Activated T-helper 2 cell treated with anti-CD3 and anti-CD28 coated beads, Interferon-gamma antibody, Interleukin-2, Interleukin-4, amounts not matched to agents 10 μg/mL and 5 μg/mL and 100 μg/mL, durations not matched to agents 14 hours and 24 hours and 36 hours (primary cell): ENCODE data around the gene DVL1. TPM values are rescaled to one million over a fixed set of nuclear protein-coding genes. Genes with fewer than 3 reads are reported as not detected.

Experiments used
- DNase-seq: peaks from one replicate; pipeline ENCODE4 v3.0.0; 2021; ENCODE audit warnings: low spot score
- H3K27ac Mint-ChIP-seq: one replicate; pipeline ENCODE4 v1.8.0; 2021; ENCODE audit warnings: mixed read lengths
- H3K27me3 Mint-ChIP-seq: one replicate; pipeline ENCODE4 v1.8.0; 2021; ENCODE audit warnings: low read depth, mixed read lengths
- H3K36me3 Mint-ChIP-seq: one replicate; pipeline ENCODE4 v1.8.0; 2021; ENCODE audit warnings: low read depth, mixed read lengths
- H3K4me1 Mint-ChIP-seq: one replicate; pipeline ENCODE4 v1.8.0; 2021; ENCODE audit warnings: low read depth, mixed read lengths
- H3K4me3 Mint-ChIP-seq: one replicate; pipeline ENCODE4 v1.8.0; 2021; ENCODE audit warnings: low read depth, mild to moderate bottlenecking, moderate library complexity, mixed read lengths
- H3K9me3 Mint-ChIP-seq: one replicate; pipeline ENCODE4 v1.8.0; 2021; ENCODE audit warnings: mixed read lengths
- intact Hi-C: fragments of 100-400 bp; cut with micrococcal nuclease; formaldehyde crosslinking; loops from one replicate; pipeline ENCODE4 v1.15.1; 2023
- total RNA-seq: library from RNA; stranded (reverse); gene quantifications from 2 replicates; pipeline ENCODE4 v1.2.3, GENCODE V29; 2022

DVL1 gene
- total RNA-seq, 1 donor from 2014 or later, result 60.7 TPM

GRCh38 chr1:1358433-1359271 lies 9.4 kb upstream of the DVL1 start, which contains the start of gene MXRA8:
Gene MXRA8 (minus strand): TSS chr1:1358555. CDS start chr1:1358504, 51 bp downstream.
- intact Hi-C loops, result no loop called here
- H3K4me1 Mint-ChIP-seq, result peaks cover 6% of the 10 kb centered on the region
- H3K36me3 Mint-ChIP-seq, result no peaks in the 10 kb centered on the region
- no peaks in the 10 kb centered on the region for H3K9me3 Mint-ChIP-seq
- H3K4me3 Mint-ChIP-seq, result no peak within 1 kb of the TSS
- DNase-seq, result no peak
- no peak within 1 kb of the TSS for H3K27ac Mint-ChIP-seq
- peaks cover 20% of the 10 kb centered on the region for H3K27me3 Mint-ChIP-seq

GRCh38 chr1:1357871-1358432 lies 8.7 kb upstream of the DVL1 start:
- H3K27ac Mint-ChIP-seq, result no peak overlapping the region
- intact Hi-C loops, result no loop called here
- H3K4me1 Mint-ChIP-seq, result peaks cover 6% of the 10 kb centered on the region
- no peak overlapping the region for H3K4me3 Mint-ChIP-seq
- no peaks in the 10 kb centered on the region for H3K9me3 Mint-ChIP-seq
- no peak for DNase-seq
- H3K27me3 Mint-ChIP-seq, result peaks cover 22% of the 10 kb centered on the region
- no peaks in the 10 kb centered on the region for H3K36me3 Mint-ChIP-seq

- H3K27ac Mint-ChIP-seq, result no peak overlapping the region
- peaks cover 29% of the 10 kb centered on the region for H3K27me3 Mint-ChIP-seq
- H3K9me3 Mint-ChIP-seq, result no peaks in the 10 kb centered on the region
- no peaks in the 10 kb centered on the region for H3K36me3 Mint-ChIP-seq
- H3K4me3 Mint-ChIP-seq, result no peak overlapping the region
- no peak for DNase-seq
- H3K4me1 Mint-ChIP-seq, result peaks cover 6% of the 10 kb centered on the region
- intact Hi-C loops, result no loop called here
Measured at GRCh38 chr1:1356796-1357401, 7.7 kb upstream of the DVL1 start.

GRCh38 chr1:1356166-1356795 lies 7.1 kb upstream of the DVL1 start:
- H3K27me3 Mint-ChIP-seq, result peaks cover 29% of the 10 kb centered on the region
- H3K27ac Mint-ChIP-seq, result no peak overlapping the region
- H3K4me3 Mint-ChIP-seq, result no peak overlapping the region
- H3K36me3 Mint-ChIP-seq, result no peaks in the 10 kb centered on the region
- no peak for DNase-seq
- no peaks in the 10 kb centered on the region for H3K9me3 Mint-ChIP-seq
- intact Hi-C loops, result no loop called here
- H3K4me1 Mint-ChIP-seq, result peaks cover 6% of the 10 kb centered on the region

- peaks cover 6% of the 10 kb centered on the region for H3K4me1 Mint-ChIP-seq
- no peak for DNase-seq
- intact Hi-C loops, result no loop called here
Measured at GRCh38 chr1:1355416-1355815, 6.2 kb upstream of the DVL1 start.

GRCh38 chr1:1354271-1355247 lies 5.3 kb upstream of the DVL1 start:
- Mint-ChIP-seq H3K9me3 (no peaks in the 10 kb centered on the region), H3K4me3 (no peak overlapping the region), H3K4me1 (peaks cover 6% of the 10 kb centered on the region), H3K27me3 (peaks cover 25% of the 10 kb centered on the region), H3K36me3 (no peaks in the 10 kb centered on the region), H3K27ac (no peak overlapping the region)
- DNase-seq, result no peak
- intact Hi-C loops, result no loop called here

More at GRCh38 chr1:1355416-1355815, 6.2 kb upstream of the DVL1 start:
- Mint-ChIP-seq H3K36me3 (no peaks in the 10 kb centered on the region), H3K9me3 (no peaks in the 10 kb centered on the region), H3K27ac (no peak overlapping the region), H3K4me3 (no peak overlapping the region), H3K27me3 (peaks cover 25% of the 10 kb centered on the region)

- Mint-ChIP-seq H3K4me1 (no peaks in the 10 kb centered on the region), H3K27ac (no peak overlapping the region), H3K4me3 (peak overlapping the region; percentile 17), H3K36me3 (no peaks in the 10 kb centered on the region), H3K9me3 (no peaks in the 10 kb centered on the region), H3K27me3 (peaks cover 21% of the 10 kb centered on the region)
- DNase-seq, result no peak
- intact Hi-C loops, result no loop called here
Measured at GRCh38 chr1:1353389-1354151, 4.4 kb upstream of the DVL1 start.

- no peaks in the 10 kb centered on the region for H3K9me3 Mint-ChIP-seq
- peak overlapping the region; percentile 31 for H3K27ac Mint-ChIP-seq
- no peak overlapping the region for H3K4me3 Mint-ChIP-seq
Measured at GRCh38 chr1:1352786-1353388, 3.7 kb upstream of the DVL1 start.

GRCh38 chr1:1351511-1352427 lies 2.6 kb upstream of the DVL1 start:
- Mint-ChIP-seq H3K4me3 (peak overlapping the region; percentile 67), H3K9me3 (no peaks in the 10 kb centered on the region), H3K27ac (peak overlapping the region; percentile 34), H3K27me3 (peaks cover 16% of the 10 kb centered on the region), H3K36me3 (no peaks in the 10 kb centered on the region), H3K4me1 (peaks cover 4% of the 10 kb centered on the region)
- intact Hi-C loops, result no loop called here
- DNase-seq, result no peak

More at GRCh38 chr1:1352786-1353388, 3.7 kb upstream of the DVL1 start:
- intact Hi-C loops, result no loop called here
- H3K27me3 Mint-ChIP-seq, result peaks cover 21% of the 10 kb centered on the region
- no peaks in the 10 kb centered on the region for H3K36me3 Mint-ChIP-seq
- DNase-seq, result no peak
- H3K4me1 Mint-ChIP-seq, result no peaks in the 10 kb centered on the region

GRCh38 chr1:1348420-1349255 lies 580 bp downstream of the DVL1 start:
- Mint-ChIP-seq H3K27me3 (peaks cover 14% of the 10 kb centered on the region), H3K36me3 (no peaks in the 10 kb centered on the region), H3K27ac (peak overlapping the region; percentile 28), H3K9me3 (no peaks in the 10 kb centered on the region), H3K4me1 (peaks cover 5% of the 10 kb centered on the region), H3K4me3 (peak overlapping the region; percentile 77)
- intact Hi-C loops, result loop anchor here (2.0 kb wide), 2 partner anchors 26 to 40 kb away; partner anchors contain the start of genes AURKAIP1 and PUSL1
- DNase-seq, result no peak
